GM21825 (cell line): Measurements from ENCODE around the gene ZC3H15.

Experiments
- ATAC-seq: cut with Tn5 transposase; IDR thresholded peaks from one replicate; pipeline ENCODE4 v1.9.1; 2021; ENCODE audit warnings: mild to moderate bottlenecking, moderate library complexity; ENCODE audit not compliant: unreplicated experiment

The ZC3H15 gene

GRCh38 chr2:186540941-186541340 is 54.9 kb downstream of the ZC3H15 start:
- no peak for ATAC-seq

- no peak for ATAC-seq
Observed at GRCh38 chr2:186542002-186542401, 55.9 kb downstream of the ZC3H15 start.

GRCh38 chr2:186543561-186544131 is 57.6 kb downstream of the ZC3H15 start:
- no peak for ATAC-seq

- ATAC-seq, result no peak
Observed at GRCh38 chr2:186544255-186544675, 58.2 kb downstream of the ZC3H15 start.

GRCh38 chr2:186546846-186547245 is 60.8 kb downstream of the ZC3H15 start:
- no peak for ATAC-seq

- no peak for ATAC-seq
Observed at GRCh38 chr2:186551323-186552050, 65.4 kb downstream of the ZC3H15 start.

GRCh38 chr2:186554429-186554828 is 68.4 kb downstream of the ZC3H15 start:
- ATAC-seq, result no peak

GRCh38 chr2:186554850-186555671 is 69.0 kb downstream of the ZC3H15 start:
- no peak for ATAC-seq

- no peak for ATAC-seq
Observed at GRCh38 chr2:186558512-186559276, 72.6 kb downstream of the ZC3H15 start.
